NCI-H2196 (cell line): ENCODE results near the gene PER1.
"Not testable (repeated sequence)": the region's sequence is repeated elsewhere in the genome, so short reads cannot be mapped to it uniquely, and the experiment has no call there.

Experiments
- DNase-seq: peaks from one replicate; lab custom pipeline; 2025; ENCODE audit not compliant: unreplicated experiment; lab: John Stamatoyannopoulos, UW

PER1 gene

GRCh38 chr17:8173056-8173870 is 21.1 kb upstream of the PER1 start:
- peak; percentile 78 for DNase-seq

- DNase-seq, result not testable (repeated sequence)
Observed at GRCh38 chr17:8170186-8170585, 18.0 kb upstream of the PER1 start.

- DNase-seq, result no peak
Observed at GRCh38 chr17:8167526-8167925, 15.3 kb upstream of the PER1 start.

- DNase-seq, result no peak
Observed at GRCh38 chr17:8166731-8167130, 14.5 kb upstream of the PER1 start.

GRCh38 chr17:8164815-8165131 is 12.6 kb upstream of the PER1 start:
- no peak for DNase-seq

- no peak for DNase-seq
Observed at GRCh38 chr17:8163978-8164814, 12.0 kb upstream of the PER1 start.

DNA sequence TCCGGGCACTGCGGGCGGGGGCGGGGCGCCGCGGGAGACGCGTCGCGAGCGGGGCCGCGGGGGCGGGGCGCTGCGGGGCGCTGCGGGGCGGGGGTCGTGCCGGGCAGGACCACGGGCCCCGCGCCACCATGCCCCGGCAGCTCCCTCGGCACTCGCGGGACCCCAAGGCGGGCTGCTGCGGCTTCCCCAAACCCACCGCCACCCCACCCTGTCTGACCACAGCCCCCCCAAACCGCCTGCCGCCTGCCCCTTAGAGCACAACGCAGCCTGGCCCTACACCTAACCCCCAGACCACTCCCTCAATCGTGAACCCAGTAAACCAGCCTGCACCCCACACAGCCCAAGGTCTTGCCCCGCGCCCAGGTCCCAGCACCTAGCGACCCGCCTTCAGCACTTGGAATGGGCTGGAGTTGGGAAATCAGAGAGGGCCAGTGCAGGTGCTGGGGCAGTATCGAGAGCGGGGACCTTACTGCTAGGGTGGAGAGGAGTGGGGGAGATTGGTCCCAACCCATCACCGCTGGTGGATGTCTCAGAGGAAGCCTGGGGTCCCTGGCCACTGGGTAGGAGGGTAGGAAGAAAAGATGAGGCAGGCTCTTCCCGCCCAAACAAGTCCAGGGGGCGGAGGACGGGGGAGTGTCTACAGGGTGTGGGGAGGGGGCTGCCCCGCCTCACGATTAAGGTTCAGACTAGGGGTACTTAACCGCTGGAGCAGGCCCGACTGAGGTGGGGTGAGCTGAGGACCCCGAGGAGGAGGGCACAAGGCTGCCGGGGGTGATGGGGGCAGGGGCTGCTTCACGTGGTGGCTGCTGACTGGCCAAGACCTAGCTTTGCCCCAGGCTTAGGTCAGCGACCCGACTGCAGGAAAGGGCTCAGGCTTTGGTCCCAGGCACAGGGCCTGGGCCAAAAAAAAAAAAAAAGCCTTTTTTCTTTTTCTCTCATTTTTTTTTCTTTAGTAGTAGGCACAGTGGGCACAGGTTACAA is 11.1 kb upstream of the PER1 start:
- no peak for DNase-seq

DNA sequence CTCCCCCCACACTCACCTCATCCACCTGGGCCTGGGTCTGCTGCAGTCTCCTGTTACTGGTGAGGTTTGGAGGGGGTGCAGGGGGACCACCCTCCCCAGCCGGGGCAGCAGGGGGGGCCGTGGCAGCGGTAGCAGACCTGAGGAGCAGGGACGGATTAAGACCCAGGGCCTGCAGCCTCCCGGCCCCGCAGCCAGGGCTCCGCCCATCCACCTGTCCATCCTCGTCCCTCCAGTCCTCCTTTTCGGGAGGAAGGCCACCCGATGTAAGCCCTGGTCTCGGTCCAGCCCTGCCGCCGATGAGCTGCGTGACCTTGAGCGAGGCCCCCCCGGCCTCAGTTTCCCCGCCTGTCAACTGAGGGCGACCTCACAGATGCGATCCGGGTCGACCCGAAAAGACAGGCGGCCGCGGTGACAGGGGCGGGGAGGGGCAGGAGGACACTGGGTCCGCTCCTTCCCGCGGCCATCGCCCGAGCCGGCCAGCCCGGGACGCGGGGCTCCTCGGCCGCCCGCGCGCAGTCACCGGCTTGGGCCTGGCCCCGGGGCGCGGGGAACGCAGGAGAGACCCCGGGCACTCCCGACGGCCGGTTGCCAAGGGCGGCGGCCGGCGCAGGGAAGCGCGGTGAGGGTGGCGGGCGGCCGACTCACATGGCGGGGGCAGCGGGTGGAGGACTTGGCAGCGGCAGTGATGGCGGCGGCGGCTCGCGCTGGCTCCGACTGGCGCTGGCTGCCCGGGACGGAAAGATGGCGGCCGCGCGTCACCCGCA is 10.2 kb upstream of the PER1 start, which contains the start of gene VAMP2:
TSS of gene VAMP2 (minus strand) at position 716 of the 764 bp plus-strand sequence. CDS start at position 647, 69 bp downstream.
- peak; percentile 65 for DNase-seq

DNA sequence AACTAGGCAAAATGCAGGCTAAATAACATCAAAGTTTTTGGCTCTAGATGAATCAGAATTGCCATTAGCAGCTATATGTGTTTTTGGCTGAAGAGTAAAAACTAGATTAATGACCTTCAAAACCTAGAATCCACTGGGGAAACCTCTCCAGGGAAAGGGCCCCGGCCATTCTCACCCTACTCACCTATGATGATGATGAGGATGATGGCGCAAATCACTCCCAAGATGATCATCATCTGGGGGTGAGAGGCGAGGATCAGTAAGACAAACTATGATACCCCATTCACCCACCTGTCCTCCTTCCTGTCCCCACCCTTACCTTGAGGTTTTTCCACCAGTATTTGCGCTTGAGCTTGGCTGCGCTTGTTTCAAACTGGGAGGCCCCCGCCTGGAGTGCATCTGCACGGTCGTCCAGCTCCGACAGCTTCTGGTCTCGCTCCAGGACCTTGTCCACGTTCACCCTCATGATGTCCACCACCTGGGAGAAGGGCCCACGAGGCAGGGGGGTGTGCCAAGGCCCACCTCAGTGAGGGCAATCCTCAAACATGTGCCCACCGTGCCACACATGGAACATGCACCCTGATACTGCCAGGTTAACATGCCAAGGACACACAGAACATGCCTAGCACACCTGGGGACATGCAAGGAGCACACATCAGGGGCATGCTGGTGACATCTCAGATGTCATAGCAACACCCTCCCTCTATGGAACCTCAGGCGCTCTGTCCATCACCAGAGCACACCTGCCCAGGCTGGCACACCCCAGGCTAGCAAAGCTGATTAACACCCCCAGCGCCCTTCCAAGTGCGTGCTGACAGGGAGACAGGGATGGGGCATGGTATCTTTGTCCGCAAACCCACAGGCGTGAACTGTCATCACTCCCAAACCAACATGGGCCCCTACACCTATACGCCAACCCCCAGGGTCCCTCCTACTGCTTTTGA is 9.4 kb upstream of the PER1 start:
- no peak for DNase-seq

DNA sequence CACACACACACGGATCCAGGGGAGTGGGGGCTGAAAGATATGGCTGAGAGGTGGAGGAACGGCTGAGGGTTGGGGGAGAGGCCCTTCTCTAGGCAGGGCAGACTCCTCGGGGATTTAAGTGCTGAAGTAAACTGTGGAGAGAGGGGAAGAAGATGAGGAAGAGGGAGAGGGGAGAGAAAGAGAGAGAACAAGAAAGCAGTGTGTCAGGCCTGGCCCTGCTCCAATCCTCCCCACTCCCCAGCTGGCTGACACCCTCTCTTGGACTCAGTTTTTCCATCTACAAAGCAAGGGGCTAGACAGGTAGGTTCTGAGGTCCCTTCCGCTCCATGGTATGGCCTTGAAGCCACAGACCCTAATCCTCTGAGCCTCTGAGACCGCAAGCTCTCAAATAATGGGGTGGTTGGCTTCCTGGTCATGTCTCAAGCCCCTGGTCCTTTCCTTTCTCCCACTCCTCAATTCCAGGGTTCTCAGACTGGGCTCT is 8.6 kb upstream of the PER1 start:
- DNase-seq, result no peak

DNA sequence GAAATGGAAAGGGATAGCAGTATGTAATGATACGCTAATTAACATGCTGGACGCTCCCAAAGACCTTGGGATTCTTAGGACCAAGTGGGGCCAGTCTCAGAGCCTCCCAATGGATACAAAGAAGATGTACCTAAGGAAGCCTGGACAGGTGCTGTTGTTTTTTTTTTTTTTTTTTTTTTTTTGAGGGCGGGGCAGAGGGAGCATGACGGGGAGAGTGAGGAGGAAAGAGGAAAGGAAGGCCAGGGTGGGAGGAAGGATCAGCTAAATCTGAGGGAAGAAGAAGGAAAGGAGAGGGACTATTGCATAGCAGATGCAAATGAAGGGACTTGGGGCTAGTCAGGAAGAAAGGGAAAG is 8.0 kb upstream of the PER1 start:
- no peak for DNase-seq

- DNase-seq, result no peak
Observed at GRCh38 chr17:8159459-8160223, 7.4 kb upstream of the PER1 start.

- no peak for DNase-seq
Observed at GRCh38 chr17:8159032-8159400, 6.8 kb upstream of the PER1 start.

DNA sequence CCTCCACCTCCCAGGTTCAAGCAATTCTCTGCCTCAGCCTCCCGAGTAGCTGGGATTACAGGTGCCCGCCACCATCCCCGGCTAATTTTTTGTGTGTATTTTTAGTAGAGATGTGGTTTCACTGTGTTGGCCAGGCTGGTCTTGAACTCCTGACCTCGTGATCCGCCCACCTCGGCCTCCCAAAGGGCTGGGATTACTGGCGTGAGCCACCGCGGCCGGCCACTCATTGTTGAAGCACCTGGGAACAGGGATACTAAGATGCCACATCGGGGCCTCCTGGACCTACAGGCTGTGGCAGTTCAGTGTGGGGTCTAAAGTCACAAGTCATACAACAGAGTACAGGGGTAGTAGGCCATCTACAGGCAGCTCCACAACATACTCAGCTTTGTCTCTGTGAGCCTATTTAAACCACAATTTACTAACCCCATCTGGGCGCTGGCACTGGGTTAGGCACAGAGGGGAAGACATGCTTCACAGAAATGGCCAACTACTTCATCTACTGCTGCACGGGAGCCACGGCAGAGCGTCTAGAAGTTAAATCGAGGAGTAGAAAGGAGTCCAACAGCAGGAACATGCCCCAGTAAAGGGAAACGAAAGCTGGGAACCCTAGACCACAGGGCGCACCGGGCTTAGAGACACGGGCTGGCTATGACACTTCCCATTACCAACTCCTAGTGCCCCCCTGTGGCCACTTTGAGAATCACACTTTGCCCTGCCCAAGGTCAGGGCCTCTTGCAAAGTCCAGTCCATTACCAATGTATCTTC is 6.2 kb upstream of the PER1 start:
- DNase-seq, result peak; percentile 78

DNA sequence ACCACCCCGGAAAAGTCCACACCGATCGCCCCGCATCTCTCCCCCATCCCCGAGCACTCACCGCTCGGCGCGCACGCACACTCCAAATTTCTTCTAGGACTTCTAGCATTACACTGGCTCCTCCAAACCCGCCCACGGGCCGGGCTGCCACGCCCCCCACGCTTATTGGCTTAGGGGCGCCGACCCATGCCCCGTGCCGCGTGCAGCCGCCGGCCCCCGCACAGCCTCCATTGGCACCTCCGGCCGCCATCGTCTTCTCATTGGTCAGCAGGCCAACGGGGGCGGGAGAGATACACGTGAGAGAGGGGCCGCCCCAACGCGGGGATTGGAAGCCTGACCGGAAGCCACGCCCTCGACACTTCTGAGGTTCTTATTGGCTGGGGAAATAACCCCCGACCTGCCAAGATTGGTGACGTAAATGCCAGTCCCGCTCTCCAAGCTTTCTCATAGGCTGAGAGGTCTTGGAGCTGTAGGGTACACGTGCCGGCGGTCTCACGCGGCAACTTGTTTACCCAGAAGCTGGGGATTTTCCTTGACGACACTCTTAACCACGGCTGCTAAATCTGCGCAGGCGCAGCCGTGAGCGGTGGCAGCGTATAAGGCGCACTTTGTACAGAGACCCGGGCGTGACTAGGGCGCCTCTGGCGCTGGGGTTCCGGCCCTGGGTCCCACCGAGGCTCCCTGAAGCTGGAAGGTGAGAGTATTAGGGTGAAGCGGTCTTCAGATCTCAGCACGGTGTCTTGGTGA is 4.2 kb upstream of the PER1 start:
- DNase-seq, result peak; percentile 95

DNA sequence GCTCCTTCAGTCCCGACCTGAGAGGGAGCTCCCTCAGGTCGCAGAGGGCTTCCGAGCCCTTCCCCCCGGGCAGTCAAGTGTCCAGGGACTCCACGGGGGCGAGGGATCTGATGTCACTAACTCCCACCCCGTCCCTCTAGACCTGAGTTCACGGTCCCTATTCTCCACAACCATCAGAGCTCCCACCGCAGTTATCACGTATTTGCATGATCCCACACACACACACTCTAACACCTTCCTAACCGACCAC is 3.7 kb upstream of the PER1 start:
- no peak for DNase-seq

DNA sequence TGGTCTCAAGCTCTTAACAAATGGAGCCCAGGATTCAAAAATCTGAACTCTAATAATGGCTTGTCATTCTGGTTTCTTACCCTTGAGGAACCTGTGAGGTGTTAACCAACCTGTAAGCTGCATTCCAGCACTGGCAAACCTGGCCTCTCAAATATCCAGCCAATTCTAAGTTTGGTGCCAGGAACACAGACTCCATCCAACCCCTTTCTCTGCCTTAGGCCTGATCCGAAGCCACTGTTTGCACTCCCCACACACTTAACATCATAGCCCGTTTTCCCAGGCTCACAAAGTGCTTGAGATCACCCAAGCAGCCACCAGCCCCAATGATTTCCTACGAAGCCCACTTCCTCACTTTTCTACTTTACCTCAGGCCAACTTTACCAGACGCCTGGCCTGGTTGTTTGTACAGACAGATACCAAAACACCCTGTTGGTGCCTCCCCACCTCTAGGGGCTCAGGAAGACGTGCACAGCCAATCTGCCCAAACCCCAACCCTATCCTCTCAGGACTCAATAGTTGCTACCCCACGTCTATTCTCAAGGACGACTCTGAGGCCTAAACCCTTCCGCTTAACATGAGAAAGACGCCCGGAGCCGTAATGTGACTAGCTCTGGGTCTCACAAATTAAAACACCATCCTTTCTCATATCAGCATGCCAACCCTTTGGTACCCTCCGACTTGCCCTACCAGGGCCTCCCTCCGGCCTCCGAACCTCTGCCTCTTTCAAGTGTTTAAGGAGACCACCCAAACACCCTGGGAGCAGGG is 3.2 kb upstream of the PER1 start:
- DNase-seq, result no peak
